ENCODE data around the gene FRY. TPM values are rescaled to one million over a fixed set of nuclear protein-coding genes. Genes with fewer than 3 reads are reported as not detected.

The FRY gene
- polyA plus RNA-seq, 1 experiment, result 51.4 TPM

DNA sequence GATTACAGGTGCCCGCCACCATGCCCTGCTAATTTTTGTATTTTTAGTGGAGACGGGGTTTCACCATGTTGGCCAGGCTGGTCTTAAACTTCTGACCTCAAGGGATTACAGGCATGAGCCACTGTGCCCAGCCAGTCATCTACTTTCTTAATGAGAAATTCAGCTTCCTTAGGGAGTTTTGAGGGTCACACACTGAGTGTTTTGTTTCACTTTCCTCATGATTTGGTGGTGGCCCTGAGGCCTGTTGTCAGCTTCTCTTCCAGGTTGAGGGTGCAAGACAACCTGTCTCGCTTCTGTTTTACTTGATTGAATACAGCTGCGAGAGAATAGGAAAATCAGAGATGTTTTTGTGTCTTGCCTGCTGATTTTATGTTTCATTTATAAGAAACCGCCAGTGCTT is 9.9 kb downstream of the FRY start:
- H3K4me3 ChIP-seq (ENCODE audit: low read depth, low read length), result no peak overlapping the region
- POLR2A ChIA-PET, result no interaction called here

GRCh38 chr13:32042551-32042950 is 11.0 kb downstream of the FRY start:
- POLR2A ChIA-PET, result no interaction called here

More for the DNA sequence above, 9.9 kb downstream of the FRY start:
- Histone ChIP-seq H3K27me3 (ENCODE audit: control insufficient read depth, insufficient read depth, low read length) (no peaks in the 10 kb centered on the region), H3K36me3 (ENCODE audit: control insufficient read depth, insufficient read depth, low read length) (peaks cover 2% of the 10 kb centered on the region; the same call in 1 of the 2 replicates)
- CTCF ChIA-PET, result interaction anchor here (0.6 to 1.3 kb wide), 3 partner anchors 10 to 131 kb away, joined by 3 to 4 read pairs (median 4); partner anchors contain the start of gene FRY
- TF ChIP-seq, protein P1, sequence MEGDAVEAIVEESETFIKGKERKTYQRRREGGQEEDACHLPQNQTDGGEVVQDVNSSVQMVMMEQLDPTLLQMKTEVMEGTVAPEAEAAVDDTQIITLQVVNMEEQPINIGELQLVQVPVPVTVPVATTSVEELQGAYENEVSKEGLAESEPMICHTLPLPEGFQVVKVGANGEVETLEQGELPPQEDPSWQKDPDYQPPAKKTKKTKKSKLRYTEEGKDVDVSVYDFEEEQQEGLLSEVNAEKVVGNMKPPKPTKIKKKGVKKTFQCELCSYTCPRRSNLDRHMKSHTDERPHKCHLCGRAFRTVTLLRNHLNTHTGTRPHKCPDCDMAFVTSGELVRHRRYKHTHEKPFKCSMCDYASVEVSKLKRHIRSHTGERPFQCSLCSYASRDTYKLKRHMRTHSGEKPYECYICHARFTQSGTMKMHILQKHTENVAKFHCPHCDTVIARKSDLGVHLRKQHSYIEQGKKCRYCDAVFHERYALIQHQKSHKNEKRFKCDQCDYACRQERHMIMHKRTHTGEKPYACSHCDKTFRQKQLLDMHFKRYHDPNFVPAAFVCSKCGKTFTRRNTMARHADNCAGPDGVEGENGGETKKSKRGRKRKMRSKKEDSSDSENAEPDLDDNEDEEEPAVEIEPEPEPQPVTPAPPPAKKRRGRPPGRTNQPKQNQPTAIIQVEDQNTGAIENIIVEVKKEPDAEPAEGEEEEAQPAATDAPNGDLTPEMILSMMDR (IDR thresholded peaks at IDR 0.05; ENCODE audit: insufficient read depth, low read depth, low read length), result no peak
- DNase-seq (ENCODE audit: low read depth), result no peak

DNA sequence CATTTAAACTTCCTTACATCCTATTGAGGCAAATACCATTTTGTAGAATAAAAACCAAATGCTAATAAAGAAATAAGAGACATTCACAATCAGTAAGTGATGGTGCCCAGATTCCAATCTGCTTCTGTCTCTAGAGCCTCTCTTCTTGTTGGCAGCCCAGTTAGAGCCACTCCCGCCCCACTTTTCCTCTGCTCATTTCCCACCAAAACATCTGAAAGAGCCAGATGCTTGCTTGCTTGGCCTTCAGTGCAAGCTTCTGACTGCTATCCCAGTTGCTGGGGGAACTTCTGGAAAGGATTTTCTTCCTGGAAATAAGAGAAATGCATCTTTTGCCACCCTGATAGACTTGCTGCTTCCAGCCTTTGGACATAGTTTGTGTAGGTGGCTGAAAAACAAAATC is 12.9 kb downstream of the FRY start:
- DNase-seq (ENCODE audit: low read depth), result no peak
- Histone ChIP-seq H3K36me3 (ENCODE audit: control insufficient read depth, insufficient read depth, low read length) (no peaks in the 10 kb centered on the region), H3K27me3 (ENCODE audit: control insufficient read depth, insufficient read depth, low read length) (no peaks in the 10 kb centered on the region), H3K4me3 (ENCODE audit: low read depth, low read length) (no peak overlapping the region)
- TF ChIP-seq, protein P1 (IDR thresholded peaks at IDR 0.05; ENCODE audit: insufficient read depth, low read depth, low read length), result no peak
- ChIA-PET CTCF (no interaction called here), POLR2A (no interaction called here)

More at GRCh38 chr13:32042551-32042950, 11.0 kb downstream of the FRY start:
- no peaks in the 10 kb centered on the region for H3K27me3 ChIP-seq (ENCODE audit: control insufficient read depth, insufficient read depth, low read length)
- peaks cover 2% of the 10 kb centered on the region; the same call in 1 of the 2 replicates for H3K36me3 ChIP-seq (ENCODE audit: control insufficient read depth, insufficient read depth, low read length)
- no peak overlapping the region for H3K4me3 ChIP-seq (ENCODE audit: low read depth, low read length)
- CTCF ChIA-PET, result no interaction called here
- DNase-seq (ENCODE audit: low read depth), result no peak
- TF ChIP-seq, protein P1 (IDR thresholded peaks at IDR 0.05; ENCODE audit: insufficient read depth, low read depth, low read length), result no peak

- CTCF ChIA-PET, result no interaction called here
- POLR2A ChIA-PET, result interaction anchor here (0.6 kb wide), 1 partner anchor 165 kb away, joined by 15 read pairs; no protein-coding TSS in a partner anchor
- TF ChIP-seq, protein P1 (IDR thresholded peaks at IDR 0.05; ENCODE audit: insufficient read depth, low read depth, low read length), result no peak
- Histone ChIP-seq H3K4me3 (ENCODE audit: low read depth, low read length) (no peak overlapping the region), H3K36me3 (ENCODE audit: control insufficient read depth, insufficient read depth, low read length) (no peaks in the 10 kb centered on the region; the same call in 1 of the 2 replicates), H3K27me3 (ENCODE audit: control insufficient read depth, insufficient read depth, low read length) (no peaks in the 10 kb centered on the region)
- DNase-seq (ENCODE audit: low read depth), result no peak
These were observed 14.0 kb downstream of the FRY start for GRCh38 chr13:32045537-32045936.

GRCh38 chr13:32045982-32046785 is 14.6 kb downstream of the FRY start:
- Histone ChIP-seq H3K27me3 (ENCODE audit: control insufficient read depth, insufficient read depth, low read length) (no peaks in the 10 kb centered on the region), H3K36me3 (ENCODE audit: control insufficient read depth, insufficient read depth, low read length) (no peaks in the 10 kb centered on the region; the same call in 1 of the 2 replicates), H3K4me3 (ENCODE audit: low read depth, low read length) (no peak overlapping the region)
- DNase-seq (ENCODE audit: low read depth), result no peak
- POLR2A ChIA-PET, result interaction anchor here (0.6 kb wide), 1 partner anchor 166 kb away, joined by 15 read pairs; no protein-coding TSS in a partner anchor
- CTCF ChIA-PET, result interaction anchor here (1.0 kb wide), 1 partner anchor 120 kb away, joined by 4 read pairs; no protein-coding TSS in a partner anchor
- TF ChIP-seq, protein P1 (IDR thresholded peaks at IDR 0.05; ENCODE audit: insufficient read depth, low read depth, low read length), result no peak

Measured in BJ (cell line).